HL-60 (cell line): Measurements from ENCODE around the gene BRICD5.

Experiments used
- CTCF ChIP-seq: IDR thresholded peaks from one replicate; pipeline ENCODE4 v1.5.1; 2011; ENCODE audit warnings: low read length, control low read depth, inconsistent platforms; ENCODE audit not compliant: insufficient read depth
- REST ChIP-seq: IDR thresholded peaks from 2 replicates; pipeline ENCODE4 v1.6.1; 2012; ENCODE audit warnings: low read depth; ENCODE audit not compliant: insufficient replicate concordance

DNA sequence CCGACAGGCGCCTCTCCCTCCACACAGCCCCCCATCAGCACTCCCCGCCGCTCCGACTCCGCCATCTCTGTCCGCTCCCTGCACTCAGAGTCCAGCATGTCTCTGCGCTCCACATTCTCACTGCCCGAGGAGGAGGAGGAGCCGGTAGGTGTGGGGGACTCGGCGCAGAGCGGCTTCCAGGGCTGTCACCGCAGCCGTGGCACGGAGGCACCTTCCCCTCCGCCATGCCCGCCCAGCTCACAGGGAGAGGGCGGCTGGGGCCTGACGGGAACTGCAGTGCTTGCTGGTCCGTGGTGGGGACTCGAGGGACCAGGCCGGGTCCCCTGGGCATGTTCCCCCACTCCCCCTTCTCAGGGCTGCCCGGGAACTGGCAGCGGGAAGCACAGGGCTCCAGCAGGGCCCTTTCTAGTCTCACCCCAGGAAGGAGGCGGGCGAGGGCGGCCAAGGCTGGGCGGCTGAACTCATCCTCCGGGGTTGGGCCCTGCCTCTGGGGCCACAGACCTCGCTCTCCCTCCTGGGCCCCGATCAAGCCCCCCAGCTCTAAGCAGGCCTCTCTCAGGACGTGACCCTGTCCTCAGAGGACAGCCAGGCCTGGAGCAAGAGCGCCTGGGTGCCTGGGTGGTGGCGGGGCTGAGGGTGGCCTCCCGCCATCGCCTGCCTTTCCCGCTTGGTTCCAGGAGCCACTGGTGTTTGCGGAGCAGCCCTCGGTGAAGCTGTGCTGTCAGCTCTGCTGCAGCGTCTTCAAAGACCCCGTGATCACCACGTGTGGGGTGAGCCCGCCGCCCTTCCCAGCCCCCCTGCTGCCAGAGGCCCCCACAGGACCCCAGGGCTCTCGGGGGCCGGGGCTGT, 39.9 kb downstream of the BRICD5 start:
- TF ChIP-seq CTCF (no peak), REST (no peak)
